ENCODE measurements around the gene POU2F3.

The POU2F3 gene

DNA sequence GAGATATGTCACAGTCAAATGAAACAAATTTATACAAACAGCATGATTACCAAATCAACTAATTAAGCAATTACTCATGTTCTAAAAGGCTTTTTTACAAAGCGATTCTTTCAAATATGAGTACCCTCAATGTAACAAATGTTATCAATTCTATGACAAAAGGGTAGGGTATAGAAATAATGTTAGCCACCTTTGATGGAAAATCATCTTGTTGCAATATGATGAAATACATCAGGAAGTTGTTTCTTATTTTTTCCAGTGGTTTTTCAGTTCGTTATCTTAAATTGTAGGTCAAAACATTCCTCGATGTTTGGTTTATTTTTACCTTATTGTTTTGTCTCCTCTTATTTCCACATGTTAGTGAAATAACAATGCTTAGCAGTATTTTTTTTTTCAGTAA lies 102.7 kb downstream of the POU2F3 start:
- DNase-seq (ENCODE audit: low read depth), result no peak

DNA sequence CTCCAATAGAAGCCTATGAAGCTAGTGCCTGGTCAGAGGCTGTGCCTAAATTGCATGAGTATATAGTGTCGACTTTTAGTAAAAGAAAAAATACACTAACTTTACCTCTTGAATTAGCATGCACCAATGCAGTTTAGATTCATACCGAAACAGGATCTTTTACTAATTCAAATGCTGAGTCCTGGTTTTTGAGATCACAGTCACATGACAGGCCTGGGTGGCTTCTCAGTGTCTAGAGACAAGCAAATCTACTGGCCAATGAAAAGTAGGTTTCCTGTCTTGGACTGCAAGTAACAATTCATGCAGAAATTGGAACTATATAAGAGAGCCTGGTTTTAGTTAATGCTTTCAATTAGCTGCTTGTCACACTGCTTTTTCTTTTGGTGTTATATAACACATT lies 103.5 kb downstream of the POU2F3 start:
- DNase-seq (ENCODE audit: low read depth), result no peak

DNA sequence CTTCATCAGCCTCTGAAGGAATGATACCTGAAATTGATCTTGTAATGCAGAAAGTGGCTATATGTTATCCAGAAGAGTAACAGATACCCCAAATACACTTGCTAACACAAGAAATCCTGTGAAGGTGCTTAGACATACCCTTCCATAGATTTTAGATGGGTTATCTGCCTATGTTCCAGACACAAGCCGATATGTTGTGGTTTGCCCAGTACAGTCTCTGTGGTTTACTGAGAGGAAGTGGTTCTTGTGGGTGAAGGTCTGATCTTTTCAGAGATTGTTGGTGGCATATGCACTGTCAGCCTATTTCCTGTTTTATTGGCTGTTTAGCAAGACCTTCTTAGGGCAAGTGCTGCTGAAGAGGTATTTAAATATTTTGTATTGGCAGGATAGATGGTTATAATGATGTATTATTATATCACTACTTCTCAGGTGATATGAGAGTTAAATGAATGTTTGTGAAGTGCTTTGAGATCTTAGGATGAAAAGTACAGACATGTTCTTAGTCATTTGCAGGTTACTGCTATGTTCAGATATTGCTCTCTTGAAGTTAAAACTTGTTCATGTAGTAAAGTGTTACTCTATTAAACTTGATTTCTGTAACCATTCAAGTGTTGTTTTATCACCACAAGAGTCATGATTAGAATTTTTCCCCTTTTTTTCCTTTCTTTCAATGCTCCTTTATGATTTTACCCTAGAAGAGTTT lies 104.5 kb downstream of the POU2F3 start:
- no peak for DNase-seq (ENCODE audit: low read depth)

DNA sequence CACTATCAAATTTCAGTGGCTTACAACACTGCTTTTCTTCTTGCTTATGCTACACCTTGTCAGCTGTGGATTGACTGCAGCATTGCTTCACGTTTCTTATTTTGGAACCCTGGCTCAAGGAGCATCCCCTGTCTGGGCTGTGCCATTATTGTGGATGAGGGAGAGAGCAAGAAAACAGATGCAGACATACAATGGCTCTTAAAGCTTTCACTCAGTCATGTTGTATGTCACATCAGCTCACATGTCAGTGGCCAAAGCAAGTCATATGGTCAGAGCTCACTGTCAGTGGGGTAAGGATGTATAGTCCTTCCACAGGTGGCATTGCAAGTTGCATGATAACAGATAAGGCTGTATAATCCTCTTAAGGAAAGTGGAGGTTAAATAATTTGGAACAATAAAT lies 106.3 kb downstream of the POU2F3 start:
- no peak for DNase-seq (ENCODE audit: low read depth)

DNA sequence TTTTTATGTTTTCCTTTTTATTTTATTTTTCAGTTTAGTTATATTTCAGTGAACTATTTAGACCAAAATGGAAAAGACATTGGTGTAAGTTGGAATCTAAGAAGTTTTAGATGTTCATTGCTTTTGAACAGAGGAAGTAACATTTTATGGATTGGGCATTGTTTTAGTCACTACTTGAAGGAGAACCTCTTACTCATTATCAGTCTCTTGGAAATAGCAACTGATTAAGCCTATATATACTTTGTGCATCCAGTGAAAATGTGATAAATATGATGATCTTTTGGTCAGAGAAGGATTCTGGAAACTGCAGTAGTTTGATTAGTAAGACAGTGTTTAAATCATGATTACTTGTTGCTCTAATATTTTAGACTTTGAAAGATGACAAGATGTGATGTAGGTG lies 110.7 kb downstream of the POU2F3 start:
- no peak for DNase-seq (ENCODE audit: low read depth)

DNA sequence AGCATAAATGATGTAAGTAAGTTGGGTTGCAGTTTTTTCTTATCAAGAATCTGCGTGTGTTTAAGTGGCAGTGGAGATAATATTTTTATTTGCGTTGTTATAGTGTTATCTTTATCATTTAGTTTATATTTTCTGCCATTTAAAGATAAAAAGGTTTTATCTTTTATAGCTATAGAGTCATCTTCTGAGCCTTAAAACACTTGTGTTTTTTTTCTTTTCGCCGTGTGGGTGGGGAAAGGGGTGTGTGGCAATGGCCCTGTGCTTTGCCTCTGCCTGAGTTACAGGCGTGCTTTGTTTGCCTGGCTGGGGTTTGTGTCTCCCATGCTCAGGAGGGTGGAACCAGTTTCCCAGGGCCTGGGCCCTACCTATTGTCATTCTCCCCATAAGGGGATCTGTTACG lies 112.5 kb downstream of the POU2F3 start:
- DNase-seq (ENCODE audit: low read depth), result no peak

DNA sequence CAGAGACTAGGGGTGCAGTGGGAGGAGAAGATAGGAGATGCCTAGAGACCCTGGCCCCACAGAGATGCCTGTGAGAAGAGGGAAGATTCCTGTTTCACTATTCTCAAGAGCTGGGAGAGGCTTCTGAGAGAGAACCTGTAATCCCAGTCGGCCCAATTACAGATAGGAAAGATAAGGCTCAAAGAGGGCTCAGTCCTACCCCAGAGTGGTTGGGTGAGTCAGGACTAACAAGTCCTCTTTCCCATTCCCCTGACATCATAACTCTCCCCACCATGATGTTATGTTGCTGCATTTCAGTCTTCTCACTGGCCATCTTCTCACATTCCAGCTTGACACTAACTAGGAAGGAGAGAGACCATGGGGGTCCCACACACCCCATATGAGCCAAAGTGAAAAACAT lies 114.1 kb downstream of the POU2F3 start:
- no peak for DNase-seq (ENCODE audit: low read depth)

DNA sequence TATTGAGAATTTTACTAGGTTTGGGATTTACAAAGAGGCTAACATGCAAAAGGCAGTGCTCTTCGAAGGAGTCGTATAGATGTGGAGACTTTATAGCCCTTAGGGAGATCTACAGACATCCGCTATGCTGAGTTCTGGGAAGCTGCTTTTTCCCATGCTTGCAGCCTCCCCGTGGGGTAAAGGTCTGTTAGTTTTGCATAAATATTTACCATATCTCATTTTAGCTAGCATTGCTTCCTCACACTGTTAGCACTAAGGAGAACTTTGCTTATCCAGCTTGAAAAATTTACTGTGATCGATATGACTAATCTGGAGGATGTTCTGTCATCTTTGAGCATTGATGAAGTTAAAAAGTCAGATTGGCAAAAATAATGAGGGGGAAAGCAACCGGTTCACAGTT lies 114.8 kb downstream of the POU2F3 start:
- DNase-seq (ENCODE audit: low read depth), result no peak

DNA sequence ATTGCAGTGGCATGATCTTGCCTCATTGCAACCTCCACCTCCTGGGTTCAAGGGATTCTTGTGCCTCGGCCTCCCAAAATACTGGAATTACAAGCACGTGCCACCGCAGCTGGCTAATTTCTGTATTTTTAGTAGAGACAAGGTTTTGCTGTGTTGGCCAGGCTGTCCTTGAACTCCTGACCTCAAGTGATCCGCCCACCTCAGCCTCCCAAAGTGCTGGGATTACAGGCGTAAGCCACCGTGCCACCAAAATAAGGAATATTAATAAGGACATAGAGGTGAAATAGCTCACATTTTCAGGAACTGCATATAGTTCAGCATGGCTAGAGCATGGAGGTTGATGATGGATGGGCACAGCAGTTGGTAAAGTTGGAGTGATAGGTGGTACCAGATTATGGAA lies 117.7 kb downstream of the POU2F3 start:
- no peak for DNase-seq (ENCODE audit: low read depth)

DNA sequence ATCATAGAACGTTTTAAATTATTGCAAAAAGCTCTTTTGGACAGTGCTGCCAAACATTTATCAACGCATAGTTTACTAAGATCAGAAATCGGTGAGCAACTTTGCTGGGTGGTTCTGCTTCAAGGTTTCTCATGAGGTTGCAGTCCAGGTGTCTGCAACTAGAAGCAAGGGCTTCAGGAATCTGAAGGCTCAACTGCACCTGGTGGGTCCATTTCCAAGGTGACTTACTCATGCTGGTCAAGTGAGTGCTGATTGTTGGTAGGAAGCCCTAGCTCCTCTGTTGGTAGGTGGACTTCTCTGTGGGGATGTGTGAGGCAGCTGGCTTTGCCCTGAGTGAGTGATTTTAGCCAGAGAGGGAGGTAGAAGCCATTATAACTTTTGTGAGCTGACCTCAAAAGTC lies 118.8 kb downstream of the POU2F3 start:
- DNase-seq (ENCODE audit: low read depth), result no peak

DNA sequence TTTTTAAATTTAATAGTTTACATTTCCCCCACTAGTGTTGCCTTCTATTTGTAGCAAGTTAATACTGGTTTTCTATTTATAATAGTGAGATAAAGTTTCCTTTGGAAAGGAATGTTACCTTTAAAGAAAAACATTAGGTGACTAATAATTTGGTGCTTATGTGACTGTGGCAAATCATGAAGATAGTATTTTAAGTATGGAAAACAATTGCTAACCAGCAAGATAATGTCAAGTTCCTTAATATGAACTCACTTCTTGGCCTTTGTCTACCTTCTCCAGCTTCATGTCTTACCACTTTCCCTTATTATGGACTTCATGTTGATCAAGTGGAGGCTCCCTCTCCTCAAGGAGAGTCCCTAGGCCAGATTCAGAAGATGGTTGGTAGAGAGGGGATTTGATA lies 123.5 kb downstream of the POU2F3 start:
- no peak for DNase-seq (ENCODE audit: low read depth)

DNA sequence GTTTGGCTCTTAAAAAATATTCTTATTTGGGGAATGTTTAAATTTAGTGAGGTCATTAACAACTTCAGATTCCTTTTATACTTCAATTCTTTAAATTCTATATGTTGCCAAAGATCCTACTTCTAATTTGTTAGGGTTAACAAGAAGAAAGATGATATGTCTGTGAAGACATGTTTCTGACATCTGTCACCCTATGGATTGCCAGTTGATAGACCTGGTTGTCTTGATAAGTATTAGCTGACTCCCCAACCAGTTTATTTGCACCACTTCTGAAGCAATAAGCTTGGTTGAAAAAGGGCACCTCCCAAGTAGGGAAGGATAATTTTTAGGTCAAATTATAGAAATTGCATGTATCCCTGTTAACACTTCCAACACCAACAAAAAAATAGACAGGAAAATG lies 125.6 kb downstream of the POU2F3 start:
- DNase-seq (ENCODE audit: low read depth), result no peak
